ENCODE results near the gene PIGK.
A peak's percentile ranks its signal among the peaks of the same experiment; 100 is the strongest.

Gene PIGK

GRCh38 chr1:77219166-77219887 is at the start of gene PIGK:
Gene PIGK (minus strand): TSS chr1:77219430. CDS start chr1:77219402, 28 bp downstream.
- TF ChIP-seq CTCF (IDR thresholded peaks at IDR 0.05) = no peak

DNA sequence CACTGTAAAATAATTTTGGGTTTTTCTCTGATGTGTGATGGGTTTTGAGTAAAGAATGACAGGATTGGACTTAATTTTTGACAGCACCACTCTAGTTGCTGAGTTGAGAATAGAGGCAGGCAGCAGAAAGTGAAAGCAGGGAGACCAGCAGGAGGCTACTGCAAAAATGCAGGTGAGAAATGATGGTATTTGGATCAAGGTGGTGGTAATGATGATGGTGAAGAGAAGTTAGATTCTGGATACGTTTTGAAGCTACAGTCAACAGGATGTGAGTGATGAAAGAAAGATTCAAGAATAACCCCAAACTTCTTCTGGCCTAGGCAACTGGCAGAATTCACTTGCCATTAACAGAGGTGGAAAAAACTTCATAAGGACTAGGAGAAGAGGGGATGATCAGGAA is 47.8 kb upstream of the PIGK start:
- no peak for DNase-seq (ENCODE audit: low spot score)
- H3K4me3 ChIP-seq = no peak overlapping the region
- TF ChIP-seq CTCF (IDR thresholded peaks at IDR 0.05) = no peak
- no peak overlapping the region for H3K27ac ChIP-seq

More at GRCh38 chr1:77219166-77219887, at the start of gene PIGK:
- DNase-seq (ENCODE audit: low spot score) = peak; percentile 86
- peak within 1 kb of the TSS; percentile 76 to 87 for H3K27ac ChIP-seq
- H3K4me3 ChIP-seq = peak within 1 kb of the TSS; percentile 86

DNA sequence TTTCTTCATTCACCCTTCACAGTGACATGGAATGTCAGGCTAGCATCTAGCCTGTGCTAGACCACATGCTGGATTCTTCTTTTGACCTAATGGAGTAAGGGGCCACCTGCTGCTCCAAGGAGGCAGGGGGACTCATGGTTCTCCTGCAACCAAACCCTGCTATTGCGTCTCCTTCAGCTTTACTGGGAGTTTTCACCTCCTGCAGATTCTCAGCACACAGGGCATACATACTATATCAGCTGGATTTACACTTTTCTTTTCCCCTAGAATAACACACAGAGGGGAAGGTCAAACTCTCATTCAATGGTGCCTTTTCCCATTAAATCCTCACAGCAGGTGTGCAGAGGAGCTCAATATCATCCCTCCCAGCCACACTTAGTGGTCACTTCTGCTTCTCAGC is 46.0 kb upstream of the PIGK start:
- Histone ChIP-seq H3K4me3 (no peak overlapping the region), H3K27ac (no peak overlapping the region)
- DNase-seq (ENCODE audit: low spot score) = no peak
- no peak for TF ChIP-seq CTCF (IDR thresholded peaks at IDR 0.05)

DNA sequence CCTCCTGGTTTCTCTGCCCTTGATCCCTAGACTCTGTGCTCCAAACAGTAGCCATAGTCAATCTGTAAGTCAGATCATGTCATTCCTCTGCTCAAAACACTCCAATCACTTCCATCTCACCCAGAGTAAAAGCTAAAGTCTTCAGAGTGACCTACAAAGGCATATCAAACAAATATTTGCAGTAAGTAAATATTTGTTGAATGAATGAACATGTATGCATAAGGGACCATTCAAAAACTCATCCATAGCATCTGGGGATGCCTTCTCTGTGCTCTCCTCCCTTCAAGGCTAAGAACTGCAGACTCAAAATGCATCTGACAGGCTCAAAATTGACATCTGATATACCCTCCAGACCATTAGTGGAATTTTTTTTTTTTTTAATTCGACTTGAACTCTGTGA is 44.5 kb upstream of the PIGK start:
- no peak overlapping the region for H3K27ac ChIP-seq
- no peak overlapping the region for H3K4me3 ChIP-seq
- no peak for DNase-seq (ENCODE audit: low spot score)
- TF ChIP-seq CTCF (IDR thresholded peaks at IDR 0.05) = no peak

- no peak overlapping the region for H3K4me3 ChIP-seq
- no peak for TF ChIP-seq CTCF (IDR thresholded peaks at IDR 0.05)
- no peak overlapping the region for H3K27ac ChIP-seq
- no peak for DNase-seq (ENCODE audit: low spot score)
Measured at GRCh38 chr1:77253211-77253610, 34.0 kb upstream of the PIGK start.

GRCh38 chr1:77250126-77250525 is 30.9 kb upstream of the PIGK start:
- Histone ChIP-seq H3K27ac (no peak overlapping the region), H3K4me3 (no peak overlapping the region)
- DNase-seq (ENCODE audit: low spot score) = no peak
- TF ChIP-seq CTCF (IDR thresholded peaks at IDR 0.05) = no peak

DNA sequence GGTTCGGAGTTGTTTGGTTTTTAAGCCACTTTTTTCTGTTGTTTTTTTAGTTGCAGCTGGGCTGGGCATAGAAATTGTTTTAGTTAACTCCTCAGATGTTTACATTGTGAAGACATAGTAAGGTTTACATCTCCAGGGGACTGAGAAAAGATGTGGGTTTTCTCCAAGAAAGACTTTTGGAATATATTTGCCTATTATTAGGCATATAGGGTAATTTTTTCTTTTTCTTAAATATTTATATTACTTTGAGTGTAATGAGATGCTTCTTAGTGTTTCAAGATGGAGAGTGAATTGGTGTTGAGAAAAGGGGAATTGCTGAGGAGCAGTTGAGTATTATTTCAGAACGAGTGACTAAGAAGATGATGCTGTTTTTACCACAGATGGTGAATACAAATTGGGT is 26.6 kb upstream of the PIGK start:
- TF ChIP-seq CTCF (IDR thresholded peaks at IDR 0.05) = no peak
- no peak for DNase-seq (ENCODE audit: low spot score)
- H3K4me3 ChIP-seq = no peak overlapping the region
- H3K27ac ChIP-seq = no peak overlapping the region

Measured in coronary artery (tissue), 2 donors.